ENCODE data around the gene CLCN3. TPM values are rescaled to one million over a fixed set of nuclear protein-coding genes. Genes with fewer than 3 reads are reported as not detected.

The CLCN3 gene
- total RNA-seq (2022; extraction: Qiagen RNA extraction) = 13.9 to 17.9 TPM (median 16.6 TPM) in 5 replicates

GRCh38 chr4:169619958-169620879 lies at the start of gene CLCN3:
CLCN3 (plus strand) TSS chr4:169620578; CDS start chr4:169635929, 15,351 bp downstream.

GRCh38 chr4:169611991-169612870 lies 8.1 kb upstream of the CLCN3 start, which contains the start of gene NEK1:
NEK1 (minus strand) TSS chr4:169612583; CDS start chr4:169602630, 9,953 bp downstream.

GRCh38 chr4:169757575-169758184 lies 137.3 kb downstream of the CLCN3 start, which contains the start of gene HPF1:
HPF1 (minus strand) TSS chr4:169757944; CDS start chr4:169757877, 67 bp downstream.

Other genes with a start within 250 kb of the CLCN3 start
- gene NEK1, start 8.0 kb upstream of the CLCN3 start, total RNA-seq (2022; extraction: Qiagen RNA extraction) = 2.5 to 3.2 TPM (median 2.6 TPM) in 5 replicates
- 14.1 to 23.3 TPM (median 14.9 TPM) in 5 replicates for gene HPF1, start 137.4 kb downstream of the CLCN3 start, total RNA-seq (2022; extraction: Qiagen RNA extraction)